Neural cell (in vitro differentiated cells): ENCODE results near the gene GCNT2.

ENCODE experiments used
- EP300 ChIP-seq: fragments of 450-650 bp; conservative IDR thresholded peaks from 2 replicates; pipeline ENCODE4 v1.6.1; 2014; ENCODE audit warnings: antibody characterized with exemption, mild to moderate bottlenecking, moderate library complexity; ENCODE audit not compliant: poor library complexity, severe bottlenecking
- RAD21 ChIP-seq: fragments of 450-650 bp; conservative IDR thresholded peaks from 2 replicates; pipeline ENCODE4 v1.6.1; 2014; ENCODE audit warnings: antibody characterized with exemption, mild to moderate bottlenecking, moderate library complexity
- SMC3 ChIP-seq: fragments of 450-650 bp; conservative IDR thresholded peaks from 2 replicates; pipeline ENCODE4 v1.6.1; 2014; ENCODE audit warnings: antibody characterized with exemption, mild to moderate bottlenecking, moderate library complexity; ENCODE audit not compliant: poor library complexity
- TF ChIP-seq, protein P1 (sequence below): fragments of 450-650 bp; IDR thresholded peaks from 2 replicates; pipeline ENCODE4 v1.5.1; 2014; ENCODE audit warnings: antibody characterized with exemption, mild to moderate bottlenecking, moderate library complexity; ENCODE audit not compliant: poor library complexity, severe bottlenecking

DNA sequence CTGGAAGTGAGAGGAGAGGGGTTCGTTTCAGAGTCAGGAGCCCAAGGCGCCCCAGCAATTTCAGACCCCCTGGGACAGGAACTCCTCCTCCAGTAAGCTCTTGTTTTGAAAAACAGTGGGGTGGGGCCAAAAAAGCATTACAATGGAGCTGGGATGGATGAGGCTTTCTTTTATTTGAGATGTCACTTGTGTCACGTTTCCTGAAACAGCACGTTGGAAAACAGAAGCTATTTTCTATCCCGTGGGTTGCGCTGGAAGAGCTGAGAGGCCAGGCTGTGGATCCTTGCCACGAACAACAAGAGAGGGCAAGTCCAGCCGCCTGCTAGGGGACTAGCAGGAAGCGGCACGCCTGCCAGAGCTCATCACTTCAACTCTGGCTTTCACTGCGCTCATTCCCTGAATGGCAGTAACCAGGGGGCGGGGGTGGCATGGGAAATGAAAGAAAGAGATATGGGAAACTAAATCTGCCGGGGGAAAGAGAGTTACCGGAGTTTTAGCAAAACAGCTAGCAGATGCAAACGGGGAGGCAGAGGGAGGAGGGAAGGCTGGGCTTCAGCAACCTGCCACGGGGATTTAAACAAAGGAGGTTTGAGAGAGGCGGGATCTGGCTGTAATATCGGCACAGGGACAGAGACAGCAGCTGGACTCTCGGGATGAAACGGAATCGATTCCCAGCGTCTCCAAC is 34.6 kb downstream of the GCNT2 start:
- TF ChIP-seq, protein P1, sequence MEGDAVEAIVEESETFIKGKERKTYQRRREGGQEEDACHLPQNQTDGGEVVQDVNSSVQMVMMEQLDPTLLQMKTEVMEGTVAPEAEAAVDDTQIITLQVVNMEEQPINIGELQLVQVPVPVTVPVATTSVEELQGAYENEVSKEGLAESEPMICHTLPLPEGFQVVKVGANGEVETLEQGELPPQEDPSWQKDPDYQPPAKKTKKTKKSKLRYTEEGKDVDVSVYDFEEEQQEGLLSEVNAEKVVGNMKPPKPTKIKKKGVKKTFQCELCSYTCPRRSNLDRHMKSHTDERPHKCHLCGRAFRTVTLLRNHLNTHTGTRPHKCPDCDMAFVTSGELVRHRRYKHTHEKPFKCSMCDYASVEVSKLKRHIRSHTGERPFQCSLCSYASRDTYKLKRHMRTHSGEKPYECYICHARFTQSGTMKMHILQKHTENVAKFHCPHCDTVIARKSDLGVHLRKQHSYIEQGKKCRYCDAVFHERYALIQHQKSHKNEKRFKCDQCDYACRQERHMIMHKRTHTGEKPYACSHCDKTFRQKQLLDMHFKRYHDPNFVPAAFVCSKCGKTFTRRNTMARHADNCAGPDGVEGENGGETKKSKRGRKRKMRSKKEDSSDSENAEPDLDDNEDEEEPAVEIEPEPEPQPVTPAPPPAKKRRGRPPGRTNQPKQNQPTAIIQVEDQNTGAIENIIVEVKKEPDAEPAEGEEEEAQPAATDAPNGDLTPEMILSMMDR = no peak
- TF ChIP-seq RAD21 = no peak
- TF ChIP-seq EP300 = peak; percentile 15
- TF ChIP-seq SMC3 = no peak
